Liver (tissue), 9 donors: ENCODE data around the gene TSPYL2. TPM values are rescaled to one million over a fixed set of nuclear protein-coding genes. Genes with fewer than 3 reads are reported as not detected.
A peak's percentile ranks its signal among the peaks of the same experiment; 100 is the strongest.

Experiments
- DNase-seq: peaks from one replicate; pipeline ENCODE4 v3.0.0-alpha.2; 2017; ENCODE audit warnings: low spot score
- H3K27ac ChIP-seq, 2 donors: one replicate each; pipeline ENCODE4 v1.7.0; 2013; ENCODE audit warnings: inconsistent platforms in 2 of 2, low read length in 2 of 2, control low read depth in 1 of 2, low read depth in 1 of 2, mild to moderate bottlenecking in 1 of 2
- H3K27me3 ChIP-seq, 4 donors: one replicate each; pipeline versions ENCODE4 v1.6.1 to v1.7.0; 2013; ENCODE audit warnings: low read length in 3 of 4, inconsistent platforms in 1 of 4, mild to moderate bottlenecking in 1 of 4, moderate library complexity in 1 of 4; ENCODE audit not compliant: control insufficient read depth in 4 of 4, insufficient read depth in 4 of 4
- H3K36me3 ChIP-seq, 4 donors: one replicate each; pipeline versions ENCODE4 v1.6.1 to v1.7.0; 2013; ENCODE audit warnings: low read length in 3 of 4, mild to moderate bottlenecking in 3 of 4, low read depth in 1 of 4, moderate library complexity in 1 of 4; ENCODE audit not compliant: control insufficient read depth in 4 of 4, insufficient read depth in 3 of 4
- H3K4me1 ChIP-seq, 4 donors: one replicate each; pipeline versions ENCODE4 v1.6.1 to v1.7.0; 2013; ENCODE audit warnings: low read length in 3 of 4, mild to moderate bottlenecking in 3 of 4, moderate library complexity in 1 of 4; ENCODE audit not compliant: control insufficient read depth in 4 of 4, insufficient read depth in 4 of 4
- H3K4me3 ChIP-seq, 3 donors: one replicate each; pipeline versions ENCODE4 v1.6.1 to v1.7.0; 2013; ENCODE audit warnings: low read length in 3 of 3, control low read depth in 1 of 3, low read depth in 1 of 3, mild to moderate bottlenecking in 1 of 3
- H3K9ac ChIP-seq, 2 donors: one replicate each; pipeline ENCODE4 v1.7.0; 2013; ENCODE audit warnings: low read length in 2 of 2, mild to moderate bottlenecking in 2 of 2, moderate library complexity in 2 of 2, control low read depth in 1 of 2, low read depth in 1 of 2
- H3K9me3 ChIP-seq, 4 donors: one replicate each; pipeline versions ENCODE4 v1.6.1 to v1.7.0; 2013; ENCODE audit warnings: low read length in 3 of 4; ENCODE audit not compliant: control insufficient read depth in 4 of 4
- EGR1 ChIP-seq, 2 donors: IDR thresholded peaks; 2 replicates each; pipeline ENCODE4 v1.6.1; 2016 to 2018; ENCODE audit warnings: antibody characterized with exemption in 2 of 2, low read depth in 2 of 2
- FOXA1 ChIP-seq: IDR thresholded peaks from 2 replicates; pipeline ENCODE4 v1.6.1; 2016; ENCODE audit warnings: antibody characterized with exemption
- FOXA2 ChIP-seq: IDR thresholded peaks from 2 replicates; pipeline ENCODE4 v1.6.1; 2016; ENCODE audit warnings: antibody characterized with exemption
- GABPA ChIP-seq, 2 donors: IDR thresholded peaks in 1 of 2; conservative IDR thresholded peaks in 1 of 2; 2 replicates each; pipeline ENCODE4 v1.6.1; 2016; ENCODE audit warnings: antibody characterized with exemption in 2 of 2, mild to moderate bottlenecking in 1 of 2, moderate library complexity in 1 of 2
- HNF4A ChIP-seq, 2 donors: conservative IDR thresholded peaks; 2 replicates each; pipeline ENCODE4 v1.6.1; 2016; ENCODE audit warnings: antibody characterized with exemption in 2 of 2, mild to moderate bottlenecking in 2 of 2
- HNF4G ChIP-seq: IDR thresholded peaks from 2 replicates; pipeline ENCODE4 v1.6.1; 2016; ENCODE audit warnings: antibody characterized with exemption
- NR2F2 ChIP-seq: IDR thresholded peaks from 2 replicates; pipeline ENCODE4 v1.6.1; 2016; ENCODE audit warnings: antibody characterized with exemption
- RAD21 ChIP-seq, 2 donors: IDR thresholded peaks; 2 replicates each; pipeline ENCODE4 v1.6.1; 2016; ENCODE audit warnings: antibody characterized with exemption in 2 of 2, mild to moderate bottlenecking in 2 of 2
- RXRA ChIP-seq, 2 donors: IDR thresholded peaks; 2 replicates each; pipeline ENCODE4 v1.6.1; 2017 to 2018; ENCODE audit warnings: antibody characterized with exemption in 2 of 2, mild to moderate bottlenecking in 1 of 2
- SP1 ChIP-seq: IDR thresholded peaks from 2 replicates; pipeline ENCODE4 v1.6.1; 2018; ENCODE audit warnings: antibody characterized with exemption, mild to moderate bottlenecking
- TAF1 ChIP-seq: conservative IDR thresholded peaks from 2 replicates; pipeline ENCODE4 v1.6.1; 2016; ENCODE audit warnings: antibody characterized with exemption, mild to moderate bottlenecking
- YY1 ChIP-seq: IDR thresholded peaks from 2 replicates; pipeline ENCODE4 v1.6.1; 2016; ENCODE audit warnings: antibody characterized with exemption, mild to moderate bottlenecking
- WGBS: extraction: QIAGEN DNeasy Blood & Tissue Kit; methylation state at CpG from one replicate; pipeline ENCODE4 v1.1.7; 2013; 5-methylcytosine and 5-hydroxymethylcytosine counted together
- polyA plus RNA-seq, 2 donors: library from polyadenylated mRNA; stranded (reverse) in 1 of 2; unstranded in 1 of 2; fragments of 200-250 nt in 1 of 2; fragments of >200 nt in 1 of 2; fragmentation: Nextera tagmentation in 1 of 2; extraction: Ambion mirVana in 1 of 2; gene quantifications; one replicate each; pipeline versions ENCODE4 v1.2.1 to v1.2.3, GENCODE V29; 2013 to 2015
- total RNA-seq, 2 donors: library from RNA; depleted of rRNA; stranded (reverse); fragments of >200 nt; gene quantifications; one replicate each; pipeline ENCODE4 v1.2.3, GENCODE V29; 2014
- TF ChIP-seq, protein P1 (sequence below): IDR thresholded peaks from 2 replicates; pipeline ENCODE4 v1.6.1; 2016; ENCODE audit warnings: antibody characterized with exemption
- TF ChIP-seq, protein P2 (sequence below): fragments of 150-350 bp; IDR thresholded peaks from 2 replicates; pipeline ENCODE4 v1.5.1; 2017; ENCODE audit warnings: improper control_type of control experiment, low read depth, low read length; ENCODE audit not compliant: missing input control
- TF ChIP-seq, protein P3 (sequence below): IDR thresholded peaks from 2 replicates; pipeline ENCODE4 v1.6.1; 2016; ENCODE audit warnings: antibody characterized with exemption
- TF ChIP-seq, protein P4 (sequence below): IDR thresholded peaks from 2 replicates; pipeline ENCODE4 v1.6.1; 2016; ENCODE audit warnings: antibody characterized with exemption, mild to moderate bottlenecking
- TF ChIP-seq, protein P5 (sequence below): IDR thresholded peaks from 2 replicates; pipeline ENCODE4 v1.6.1; 2016; ENCODE audit warnings: antibody characterized with exemption
- donor health status: healthy.
- donor health status: healthy.
- donor health status: healthy.
- donor health status: healthy.
- donor health status: healthy.

The TSPYL2 gene
- total and polyA plus RNA-seq, 4 donors, result 2.5 to 8.0 (median 4.8) TPM

DNA sequence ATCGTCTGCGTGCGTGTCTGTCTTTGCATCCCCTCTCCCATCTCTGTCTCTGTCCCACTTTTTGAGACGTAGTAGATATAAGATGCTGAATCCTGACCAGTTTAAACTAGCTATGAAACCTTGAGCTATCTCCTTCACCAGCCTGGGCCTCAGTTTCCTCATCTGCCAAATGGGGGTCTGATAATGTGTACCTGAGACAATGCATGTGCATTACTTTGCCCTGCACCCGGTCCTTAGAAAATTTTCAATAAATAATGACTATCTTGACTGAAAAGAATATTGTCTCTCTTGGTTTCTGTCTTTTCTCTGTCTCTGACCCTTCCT is 12.4 kb downstream of the TSPYL2 start:
- Histone ChIP-seq H3K9ac (peak overlapping the region; percentile 32 to 62), H3K4me3 (peak overlapping the region; percentile 70 to 84 (median 78)), H3K9me3 (no peaks in the 10 kb centered on the region), H3K36me3 (peaks cover 0 to 2% (median 0%) of the 10 kb centered on the region in 4 donors), H3K27ac (peak overlapping the region; percentile 90), H3K27me3 (no peaks in the 10 kb centered on the region), H3K4me1 (peaks cover 0 to 12% (median 8%) of the 10 kb centered on the region in 4 donors)
- TF ChIP-seq, protein P1, sequence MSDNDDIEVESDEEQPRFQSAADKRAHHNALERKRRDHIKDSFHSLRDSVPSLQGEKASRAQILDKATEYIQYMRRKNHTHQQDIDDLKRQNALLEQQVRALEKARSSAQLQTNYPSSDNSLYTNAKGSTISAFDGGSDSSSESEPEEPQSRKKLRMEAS, result no peak
- TF ChIP-seq FOXA2 (no peak), EGR1 (IDR thresholded peaks at IDR 0.05; ENCODE audit: low read depth in 2 of 2) (no peak), TAF1 (no peak), SP1 (no peak), FOXA1 (no peak), NR2F2 (no peak), RXRA (IDR thresholded peaks at IDR 0.05) (no peak), YY1 (no peak), HNF4A (conservative IDR thresholded peaks at IDR 0.05) (no peak), GABPA (IDR thresholded peaks at IDR 0.05 in 1 of 2, conservative IDR thresholded peaks at IDR 0.05 in 1 of 2) (no peak), RAD21 (IDR thresholded peaks at IDR 0.05) (no peak), HNF4G (no peak)
- TF ChIP-seq, protein P2, sequence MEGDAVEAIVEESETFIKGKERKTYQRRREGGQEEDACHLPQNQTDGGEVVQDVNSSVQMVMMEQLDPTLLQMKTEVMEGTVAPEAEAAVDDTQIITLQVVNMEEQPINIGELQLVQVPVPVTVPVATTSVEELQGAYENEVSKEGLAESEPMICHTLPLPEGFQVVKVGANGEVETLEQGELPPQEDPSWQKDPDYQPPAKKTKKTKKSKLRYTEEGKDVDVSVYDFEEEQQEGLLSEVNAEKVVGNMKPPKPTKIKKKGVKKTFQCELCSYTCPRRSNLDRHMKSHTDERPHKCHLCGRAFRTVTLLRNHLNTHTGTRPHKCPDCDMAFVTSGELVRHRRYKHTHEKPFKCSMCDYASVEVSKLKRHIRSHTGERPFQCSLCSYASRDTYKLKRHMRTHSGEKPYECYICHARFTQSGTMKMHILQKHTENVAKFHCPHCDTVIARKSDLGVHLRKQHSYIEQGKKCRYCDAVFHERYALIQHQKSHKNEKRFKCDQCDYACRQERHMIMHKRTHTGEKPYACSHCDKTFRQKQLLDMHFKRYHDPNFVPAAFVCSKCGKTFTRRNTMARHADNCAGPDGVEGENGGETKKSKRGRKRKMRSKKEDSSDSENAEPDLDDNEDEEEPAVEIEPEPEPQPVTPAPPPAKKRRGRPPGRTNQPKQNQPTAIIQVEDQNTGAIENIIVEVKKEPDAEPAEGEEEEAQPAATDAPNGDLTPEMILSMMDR, result no peak
- TF ChIP-seq, protein P3, sequence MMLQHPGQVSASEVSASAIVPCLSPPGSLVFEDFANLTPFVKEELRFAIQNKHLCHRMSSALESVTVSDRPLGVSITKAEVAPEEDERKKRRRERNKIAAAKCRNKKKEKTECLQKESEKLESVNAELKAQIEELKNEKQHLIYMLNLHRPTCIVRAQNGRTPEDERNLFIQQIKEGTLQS, result no peak
- DNase-seq, result no peak
- WGBS, result 0% methylated on average over 5 of the region's 5 CpGs

DNA sequence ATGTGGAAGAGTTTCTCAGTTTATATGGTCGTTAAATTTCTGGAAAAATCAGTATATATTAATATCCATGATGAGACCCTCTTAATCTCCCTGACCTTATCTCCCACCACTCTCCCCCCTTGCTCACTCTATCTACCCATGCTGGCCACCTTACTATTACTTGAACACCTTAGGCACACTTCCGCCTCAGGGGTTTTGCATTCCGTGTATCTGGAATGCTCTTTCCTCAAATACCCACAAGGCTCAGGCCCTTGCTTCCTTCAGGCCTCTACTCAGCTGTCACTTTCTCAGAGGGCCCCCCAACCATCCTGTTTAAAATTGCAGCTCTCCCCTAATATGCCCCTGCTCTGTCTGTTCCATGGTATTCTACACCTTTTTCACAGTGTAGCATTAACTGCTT is 13.6 kb downstream of the TSPYL2 start:
- no peak for TF ChIP-seq EGR1 (IDR thresholded peaks at IDR 0.05; ENCODE audit: low read depth in 2 of 2)
- TF ChIP-seq HNF4G, result no peak
- no peak for TF ChIP-seq HNF4A (conservative IDR thresholded peaks at IDR 0.05)
- TF ChIP-seq FOXA2, result no peak
- TF ChIP-seq, protein P3, result no peak
- TF ChIP-seq, protein P4, sequence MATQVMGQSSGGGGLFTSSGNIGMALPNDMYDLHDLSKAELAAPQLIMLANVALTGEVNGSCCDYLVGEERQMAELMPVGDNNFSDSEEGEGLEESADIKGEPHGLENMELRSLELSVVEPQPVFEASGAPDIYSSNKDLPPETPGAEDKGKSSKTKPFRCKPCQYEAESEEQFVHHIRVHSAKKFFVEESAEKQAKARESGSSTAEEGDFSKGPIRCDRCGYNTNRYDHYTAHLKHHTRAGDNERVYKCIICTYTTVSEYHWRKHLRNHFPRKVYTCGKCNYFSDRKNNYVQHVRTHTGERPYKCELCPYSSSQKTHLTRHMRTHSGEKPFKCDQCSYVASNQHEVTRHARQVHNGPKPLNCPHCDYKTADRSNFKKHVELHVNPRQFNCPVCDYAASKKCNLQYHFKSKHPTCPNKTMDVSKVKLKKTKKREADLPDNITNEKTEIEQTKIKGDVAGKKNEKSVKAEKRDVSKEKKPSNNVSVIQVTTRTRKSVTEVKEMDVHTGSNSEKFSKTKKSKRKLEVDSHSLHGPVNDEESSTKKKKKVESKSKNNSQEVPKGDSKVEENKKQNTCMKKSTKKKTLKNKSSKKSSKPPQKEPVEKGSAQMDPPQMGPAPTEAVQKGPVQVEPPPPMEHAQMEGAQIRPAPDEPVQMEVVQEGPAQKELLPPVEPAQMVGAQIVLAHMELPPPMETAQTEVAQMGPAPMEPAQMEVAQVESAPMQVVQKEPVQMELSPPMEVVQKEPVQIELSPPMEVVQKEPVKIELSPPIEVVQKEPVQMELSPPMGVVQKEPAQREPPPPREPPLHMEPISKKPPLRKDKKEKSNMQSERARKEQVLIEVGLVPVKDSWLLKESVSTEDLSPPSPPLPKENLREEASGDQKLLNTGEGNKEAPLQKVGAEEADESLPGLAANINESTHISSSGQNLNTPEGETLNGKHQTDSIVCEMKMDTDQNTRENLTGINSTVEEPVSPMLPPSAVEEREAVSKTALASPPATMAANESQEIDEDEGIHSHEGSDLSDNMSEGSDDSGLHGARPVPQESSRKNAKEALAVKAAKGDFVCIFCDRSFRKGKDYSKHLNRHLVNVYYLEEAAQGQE, result no peak
- TF ChIP-seq, protein P2, result no peak
- TF ChIP-seq, protein P1, result no peak
- TF ChIP-seq, protein P5, sequence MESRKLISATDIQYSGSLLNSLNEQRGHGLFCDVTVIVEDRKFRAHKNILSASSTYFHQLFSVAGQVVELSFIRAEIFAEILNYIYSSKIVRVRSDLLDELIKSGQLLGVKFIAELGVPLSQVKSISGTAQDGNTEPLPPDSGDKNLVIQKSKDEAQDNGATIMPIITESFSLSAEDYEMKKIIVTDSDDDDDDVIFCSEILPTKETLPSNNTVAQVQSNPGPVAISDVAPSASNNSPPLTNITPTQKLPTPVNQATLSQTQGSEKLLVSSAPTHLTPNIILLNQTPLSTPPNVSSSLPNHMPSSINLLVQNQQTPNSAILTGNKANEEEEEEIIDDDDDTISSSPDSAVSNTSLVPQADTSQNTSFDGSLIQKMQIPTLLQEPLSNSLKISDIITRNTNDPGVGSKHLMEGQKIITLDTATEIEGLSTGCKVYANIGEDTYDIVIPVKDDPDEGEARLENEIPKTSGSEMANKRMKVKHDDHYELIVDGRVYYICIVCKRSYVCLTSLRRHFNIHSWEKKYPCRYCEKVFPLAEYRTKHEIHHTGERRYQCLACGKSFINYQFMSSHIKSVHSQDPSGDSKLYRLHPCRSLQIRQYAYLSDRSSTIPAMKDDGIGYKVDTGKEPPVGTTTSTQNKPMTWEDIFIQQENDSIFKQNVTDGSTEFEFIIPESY, result no peak
- no peak for TF ChIP-seq YY1
- no peak for TF ChIP-seq SP1
- Histone ChIP-seq H3K27me3 (no peaks in the 10 kb centered on the region), H3K4me1 (peaks cover 0 to 12% (median 8%) of the 10 kb centered on the region in 4 donors), H3K27ac (no peak overlapping the region), H3K9me3 (no peaks in the 10 kb centered on the region), H3K4me3 (no peak overlapping the region), H3K36me3 (peaks cover 0 to 3% (median 0%) of the 10 kb centered on the region in 4 donors), H3K9ac (no peak overlapping the region)
- WGBS, result 92% methylated on average over 3 of the region's 3 CpGs
- no peak for DNase-seq
